H1 (cell line): ENCODE data around the gene PCIF1. TPM values are rescaled to one million over a fixed set of nuclear protein-coding genes. Genes with fewer than 3 reads are reported as not detected.

Experiments
- CTCF ChIA-PET: fragments of 300-600 bp; sonication (Branson Sonifier 250); formaldehyde crosslinking; loops from one replicate; lab custom pipeline; 2021; ENCODE audit not compliant: partially characterized antibody; lab: Charles Lee
- POLR2A ChIA-PET: fragments of 300-600 bp; sonication (Branson Sonifier 250); formaldehyde crosslinking; loops from one replicate; lab custom pipeline; 2021; ENCODE audit warnings: inconsistent platforms; ENCODE audit not compliant: partially characterized antibody; lab: Charles Lee
- DNase-seq, 2 experiments: peaks; one replicate each; pipeline versions ENCODE4 v3.0.0 to v3.0.0-alpha.2; 2010 to 2022; ENCODE audit warnings: low spot score in 2 of 2, low read depth in 1 of 2, mixed read lengths in 1 of 2
- FAIRE-seq: peaks from 2 replicates; lab custom pipeline; 2011; peaks lifted over from hg19 to GRCh38; lab: Jason Lieb, UNC
- H2AFZ ChIP-seq: 2 replicates; pipeline ENCODE4 v1.8.1; 2012; ENCODE audit warnings: low read length, inconsistent platforms
- H2AK5ac ChIP-seq: 2 replicates; pipeline ENCODE4 v1.6.1; 2013; ENCODE audit warnings: low read depth, low read length
- H2BK120ac ChIP-seq: replicated peaks from 2 replicates; pipeline ENCODE3; 2013; ENCODE audit warnings: low read depth, low read length, inconsistent platforms
- H2BK12ac ChIP-seq: 2 replicates; pipeline ENCODE4 v1.6.1; 2013; ENCODE audit warnings: low read depth, low read length
- H2BK15ac ChIP-seq: 2 replicates; pipeline ENCODE4 v1.6.1; 2013; ENCODE audit warnings: low read length
- H2BK20ac ChIP-seq: 2 replicates; pipeline ENCODE4 v1.6.1; 2013; ENCODE audit warnings: low read length
- H2BK5ac ChIP-seq: 2 replicates; pipeline ENCODE4 v1.6.1; 2013; ENCODE audit warnings: low read depth, low read length
- H3K14ac ChIP-seq: 2 replicates; pipeline ENCODE4 v1.6.1; 2013; ENCODE audit warnings: inconsistent platforms; ENCODE audit not compliant: insufficient read length
- H3K18ac ChIP-seq: 2 replicates; pipeline ENCODE4 v1.6.1; 2013; ENCODE audit warnings: low read length; ENCODE audit errors: extremely low read depth
- H3K23ac ChIP-seq: 2 replicates; pipeline ENCODE4 v1.6.1; 2013; ENCODE audit warnings: inconsistent platforms; ENCODE audit not compliant: insufficient read length
- H3K23me2 ChIP-seq: 2 replicates; pipeline ENCODE4 v1.6.1; 2013; ENCODE audit warnings: low read depth, low read length
- H3K27ac ChIP-seq: 2 replicates; pipeline ENCODE4 v1.6.1; 2011; ENCODE audit warnings: low read depth, low read length, inconsistent platforms
- H3K27me3 ChIP-seq, 4 experiments: replicated peaks in 1 of 4; 1 replicate in 1 of 4; 2 replicates in 3 of 4; pipeline versions ENCODE4 v1.6.1 to v1.8.1; 2011 to 2013; ENCODE audit warnings: low read length in 3 of 4, mild to moderate bottlenecking in 3 of 4, inconsistent platforms in 2 of 4, mixed read lengths in 2 of 4, moderate library complexity in 1 of 4; ENCODE audit not compliant: control insufficient read depth in 3 of 4, insufficient read depth in 3 of 4; ENCODE audit errors: extremely low read depth in 1 of 4
- H3K36me3 ChIP-seq, 4 experiments: 2 replicates each; pipeline versions ENCODE4 v1.6.1 to v1.8.1; 2011 to 2013; ENCODE audit warnings: mild to moderate bottlenecking in 4 of 4, low read length in 3 of 4, moderate library complexity in 2 of 4, control low read depth in 1 of 4, inconsistent platforms in 1 of 4; ENCODE audit not compliant: insufficient read depth in 4 of 4, control insufficient read depth in 2 of 4
- H3K4ac ChIP-seq: replicated peaks from 2 replicates; pipeline ENCODE3; 2013; ENCODE audit warnings: low read length, low read depth, mixed read lengths, inconsistent platforms; ENCODE audit not compliant: insufficient read length
- H3K4me1 ChIP-seq, 4 experiments: replicated peaks in 1 of 4; 1 replicate in 1 of 4; 2 replicates in 3 of 4; pipeline versions ENCODE4 v1.6.1 to v1.8.1; 2011 to 2013; ENCODE audit warnings: low read length in 3 of 4, inconsistent platforms in 2 of 4, mixed read lengths in 1 of 4; ENCODE audit not compliant: insufficient read depth in 4 of 4, control insufficient read depth in 3 of 4
- H3K4me2 ChIP-seq, 2 experiments: 2 replicates each; pipeline versions ENCODE4 v1.6.1 to v1.8.1; 2011 to 2013; ENCODE audit warnings: low read depth in 2 of 2, low read length in 2 of 2, control low read depth in 1 of 2, inconsistent platforms in 1 of 2, mild to moderate bottlenecking in 1 of 2; ENCODE audit not compliant: insufficient read depth in 1 of 2
- H3K4me3 ChIP-seq, 4 experiments: fragments of 200-600, 300-600 bp in 1 of 4; sonication (generic), shearing (Covaris generic), sonication (Bioruptor Twin) in 1 of 4; 2 replicates each; pipeline versions ENCODE4 v1.5.1 to v1.8.1; 2011 to 2016; ENCODE audit warnings: low read length in 4 of 4, low read depth in 3 of 4, control low read depth in 2 of 4, inconsistent platforms in 2 of 4, mild to moderate bottlenecking in 2 of 4, mixed read lengths in 1 of 4, moderate library complexity in 1 of 4; ENCODE audit not compliant: insufficient read depth in 2 of 4; ENCODE audit errors: extremely low read depth in 1 of 4
- H3K56ac ChIP-seq: replicated peaks from 2 replicates; pipeline ENCODE3; 2013; ENCODE audit warnings: low read depth, mild to moderate bottlenecking, mixed read lengths, low read length, inconsistent platforms; ENCODE audit not compliant: insufficient read length
- H3K79me1 ChIP-seq: 2 replicates; pipeline ENCODE4 v1.6.1; 2013; ENCODE audit warnings: low read depth, low read length, control low read depth
- H3K79me2 ChIP-seq, 2 experiments: 2 replicates each; pipeline versions ENCODE4 v1.6.1 to v1.8.1; 2012 to 2013; ENCODE audit warnings: low read length in 2 of 2, mild to moderate bottlenecking in 2 of 2, inconsistent platforms in 1 of 2; ENCODE audit not compliant: insufficient read depth in 2 of 2, control insufficient read depth in 1 of 2
- H3K9ac ChIP-seq, 4 experiments: replicated peaks in 1 of 4; 1 replicate in 1 of 4; 2 replicates in 3 of 4; pipeline versions ENCODE4 v1.6.1 to v1.8.1; 2011 to 2013; ENCODE audit warnings: low read depth in 3 of 4, low read length in 3 of 4, control low read depth in 2 of 4, mild to moderate bottlenecking in 2 of 4, moderate library complexity in 2 of 4, inconsistent platforms in 1 of 4; ENCODE audit errors: extremely low read depth in 1 of 4
- H3K9me3 ChIP-seq, 2 experiments: 2 replicates each; pipeline versions ENCODE4 v1.6.1 to v1.8.1; 2012 to 2013; ENCODE audit warnings: mild to moderate bottlenecking in 2 of 2, moderate library complexity in 2 of 2, control low read depth in 1 of 2, inconsistent platforms in 1 of 2, low read depth in 1 of 2, low read length in 1 of 2, mixed read lengths in 1 of 2; ENCODE audit not compliant: insufficient read depth in 2 of 2
- H4K20me1 ChIP-seq, 2 experiments: replicated peaks in 1 of 2; 2 replicates each; pipeline versions ENCODE3 to v1.8.1; 2011 to 2013; ENCODE audit warnings: inconsistent platforms in 2 of 2, low read length in 2 of 2, mild to moderate bottlenecking in 1 of 2; ENCODE audit not compliant: insufficient read depth in 2 of 2, control insufficient read depth in 1 of 2
- H4K5ac ChIP-seq: 2 replicates; pipeline ENCODE4 v1.6.1; 2013; ENCODE audit warnings: low read length, low read depth, mixed read lengths, inconsistent platforms; ENCODE audit not compliant: insufficient read length
- H4K8ac ChIP-seq: 2 replicates; pipeline ENCODE4 v1.8.0; 2013; ENCODE audit warnings: mild to moderate bottlenecking, moderate library complexity, low read length, inconsistent platforms; ENCODE audit not compliant: insufficient read depth; ENCODE audit errors: extremely low read depth
- H4K91ac ChIP-seq: replicated peaks from 2 replicates; pipeline ENCODE3; 2013; ENCODE audit warnings: low read length, mixed read lengths, inconsistent platforms; ENCODE audit not compliant: insufficient read length
- CBX8 ChIP-seq: fragments of 300-800, 300-1000 bp; sonication (generic); IDR thresholded peaks from 2 replicates; pipeline ENCODE4 v1.7.1; 2016; ENCODE audit warnings: low read depth, low read length, borderline replicate concordance
- CHD1 ChIP-seq: IDR thresholded peaks from 2 replicates; pipeline ENCODE4 v1.6.1; 2012; ENCODE audit warnings: low read depth, low read length, improper control_type of control experiment
- CHD2 ChIP-seq: IDR thresholded peaks from 2 replicates; pipeline ENCODE4 v1.6.1; 2012; ENCODE audit warnings: low read length, improper control_type of control experiment
- HDAC2 ChIP-seq, 2 experiments: fragments of 300-600 bp in 1 of 2; sonication (generic) in 1 of 2; IDR thresholded peaks; 2 replicates each; pipeline ENCODE4 v1.6.1; 2011 to 2012; ENCODE audit warnings: low read depth in 2 of 2, low read length in 2 of 2, mild to moderate bottlenecking in 2 of 2, moderate library complexity in 2 of 2, borderline replicate concordance in 1 of 2, inconsistent platforms in 1 of 2
- MAX ChIP-seq: IDR thresholded peaks from 2 replicates; pipeline ENCODE4 v1.6.1; 2012; ENCODE audit warnings: inconsistent platforms
- PHF8 ChIP-seq: fragments of 200-600 bp; sonication (generic); conservative IDR thresholded peaks from 2 replicates; pipeline ENCODE4 v1.7.1; 2012; ENCODE audit warnings: low read depth, mild to moderate bottlenecking, inconsistent platforms, low read length, moderate library complexity
- POLR2A ChIP-seq, 2 experiments: IDR thresholded peaks; 1 replicate in 1 of 2; 2 replicates in 1 of 2; pipeline ENCODE4 v1.6.1; 2011; ENCODE audit warnings: low read depth in 2 of 2, low read length in 2 of 2, mild to moderate bottlenecking in 2 of 2; ENCODE audit errors: control extremely low read depth in 1 of 2
- POLR2AphosphoS5 ChIP-seq: IDR thresholded peaks from 2 replicates; pipeline ENCODE4 v1.6.1; 2011; ENCODE audit warnings: low read depth, low read length
- RNF2 ChIP-seq: fragments of 200-900, 300-1000 bp; sonication (generic); IDR thresholded peaks from 2 replicates; pipeline ENCODE4 v1.7.1; 2016; ENCODE audit warnings: borderline replicate concordance, low read depth, mild to moderate bottlenecking, antibody characterized with exemption, low read length; ENCODE audit not compliant: poor library complexity, severe bottlenecking; ENCODE audit errors: missing control alignments
- SP1 ChIP-seq: IDR thresholded peaks from 2 replicates; pipeline ENCODE4 v1.6.1; 2011; ENCODE audit warnings: low read depth, low read length
- SP4 ChIP-seq: IDR thresholded peaks from 2 replicates; pipeline ENCODE4 v1.6.1; 2012; ENCODE audit warnings: low read length, inconsistent platforms
- YY1 ChIP-seq: IDR thresholded peaks from 2 replicates; pipeline ENCODE4 v1.6.1; 2011; ENCODE audit warnings: low read depth, mild to moderate bottlenecking, low read length
- WGBS, 2 experiments: shearing (Covaris generic) in 1 of 2; methylation state at CpG; one replicate each; pipeline versions ENCODE4 v1.1.6 to v1.1.7; 2013 to 2015; ENCODE audit warnings: low lambda C conversion rate in 2 of 2, mixed read lengths in 2 of 2, inconsistent platforms in 1 of 2, low coverage in 1 of 2, missing lambda C conversion rate in 1 of 2; ENCODE audit not compliant: insufficient replicate concordance in 2 of 2, insufficient coverage in 1 of 2, insufficient read length in 1 of 2; ENCODE audit errors: extremely low coverage in 1 of 2, missing lambda C conversion rate in 1 of 2; 5-methylcytosine and 5-hydroxymethylcytosine counted together
- polyA plus RNA-seq, 7 experiments: library from polyadenylated mRNA; depleted of rRNA in 3 of 7; stranded (reverse) in 5 of 7; unstranded in 2 of 7; fragments of >200 nt in 5 of 7; fragments of 200-250 nt in 2 of 7; gene quantifications; 1 replicate in 5 of 7; 2 replicates in 1 of 7; 4 replicates in 1 of 7; pipeline versions ENCODE4 v1.2.1 to v1.2.3, GENCODE V29; 2011 to 2013; ENCODE audit warnings: missing spikeins in 2 of 7, mixed read lengths in 2 of 7
- total RNA-seq: library from RNA; stranded (reverse); fragmentation: NEBNext Ultra II Directional; extraction: Animal tissue kit (Norgen Biotek cat#: 25700); gene quantifications from 2 replicates; pipeline ENCODE4 v1.2.1, GENCODE V29; 2021

Gene PCIF1
- total and polyA plus RNA-seq, 2 of the 8 experiments (the other 6 are each of a cell fraction or from before 2014, with no cell fraction given): 30.3 to 30.6 TPM

GRCh38 chr20:45907219-45907948, 27.1 kb upstream of the PCIF1 start:
- Histone ChIP-seq H3K4me1 (peaks cover 0 to 2% (median 0%) of the 10 kb centered on the region in 4 experiments; a peak in 3 of 7 replicates), H3K14ac (no peak overlapping the region), H3K56ac (no peak overlapping the region), H2BK12ac (no peak overlapping the region), H2BK120ac (no peak overlapping the region), H3K18ac (no peak overlapping the region), H3K23ac (no peak overlapping the region), H4K8ac (no peak overlapping the region), H3K79me2 (0 out of 4 replicates have a peak, but pooled peaks cover 0 to 3% of the 10 kb centered on the region in 2 experiments), H2BK5ac (no peak overlapping the region), H3K4me2 (no peak overlapping the region), H3K27ac (no peak overlapping the region), H3K79me1 (no peaks in the 10 kb centered on the region; the same call in 1 of the 2 replicates), H3K4me3 (no peak overlapping the region), H3K36me3 (peaks cover 9 to 48% (median 37%) of the 10 kb centered on the region in 4 experiments), H3K27me3 (no peaks in the 10 kb centered on the region), H2BK15ac (no peak overlapping the region), H4K91ac (no peak overlapping the region), H3K9me3 (no peaks in the 10 kb centered on the region), H2AK5ac (no peak overlapping the region), H3K9ac (no peak overlapping the region), H3K23me2 (peaks cover 11% of the 10 kb centered on the region; the same call in 1 of the 2 replicates), H4K5ac (no peak overlapping the region), H2BK20ac (no peak overlapping the region), H2AFZ (no peak overlapping the region), H4K20me1 (peaks cover 2 to 12% of the 10 kb centered on the region in 2 experiments), H3K4ac (no peak overlapping the region)
- POLR2A ChIA-PET: interaction anchor here (0.9 to 9.2 kb wide), 10 partner anchors 8 to 66 kb away, joined by 3 to 172 read pairs (median 4); partner anchors contain the start of genes CTSA, NEURL2 and PCIF1
- 92% methylated on average over 14 of the region's 17 CpGs; no CpG with 5 or more reads in 1 of the 2 experiments for WGBS, 2 experiments
- CTCF ChIA-PET: interaction anchor here (2.0 kb wide), 1 partner anchor 17 kb away, joined by 6 read pairs; no protein-coding TSS in a partner anchor
- no peak for DNase-seq
- FAIRE-seq: no peak
- TF ChIP-seq CHD1: no peak
- no peak for TF ChIP-seq YY1
- TF ChIP-seq HDAC2 (IDR thresholded peaks at IDR 0.05; ENCODE audit: borderline replicate concordance in 1 of 2, low read depth in 2 of 2, low read length in 2 of 2): no peak
- TF ChIP-seq PHF8: no peak
- 0 out of 2 replicates have a peak, but pooled peaks have one; percentile 21 for TF ChIP-seq POLR2AphosphoS5
- no peak for TF ChIP-seq SP4
- TF ChIP-seq RNF2: no peak
- TF ChIP-seq CHD2: no peak
- TF ChIP-seq MAX: no peak
- 0 out of 3 replicates have a peak, but pooled peaks of 1 of the 2 experiments have one; percentile 46 for TF ChIP-seq POLR2A (IDR thresholded peaks at IDR 0.05; ENCODE audit: control extremely low read depth in 1 of 2, low read depth in 2 of 2, low read length in 2 of 2)
- no peak for TF ChIP-seq SP1
- TF ChIP-seq CBX8: no peak
